HG03066 (cell line): ENCODE measurements around the gene ACTR1A.
"Not testable (repeated sequence)": the region's sequence is repeated elsewhere in the genome, so short reads cannot be mapped to it uniquely, and the experiment has no call there.

Source experiments
- ATAC-seq: cut with Tn5 transposase; IDR thresholded peaks from one replicate; pipeline ENCODE4 v1.9.1; 2021; ENCODE audit warnings: low read depth; ENCODE audit not compliant: unreplicated experiment

Gene ACTR1A

DNA sequence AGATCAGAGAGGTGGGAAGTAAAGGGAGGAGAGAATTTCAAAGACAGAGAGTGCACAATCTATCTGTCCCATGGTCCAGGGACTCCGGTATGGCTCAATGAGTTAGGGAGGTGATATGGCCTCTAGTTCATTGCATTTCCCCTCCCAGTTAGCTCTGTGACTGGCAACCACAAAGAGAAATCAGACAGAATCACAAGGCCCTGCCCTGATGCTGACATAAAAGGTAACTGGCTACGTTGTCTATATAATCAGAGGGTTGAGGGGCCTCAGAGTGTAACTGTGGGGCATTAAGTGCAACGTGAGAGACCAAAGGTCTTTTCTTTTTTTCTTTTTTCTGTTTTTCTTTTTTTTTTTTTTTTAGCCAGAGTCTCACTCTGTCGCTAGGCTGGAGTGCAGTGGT lies 43.9 kb downstream of the ACTR1A start:
- no peak for ATAC-seq

DNA sequence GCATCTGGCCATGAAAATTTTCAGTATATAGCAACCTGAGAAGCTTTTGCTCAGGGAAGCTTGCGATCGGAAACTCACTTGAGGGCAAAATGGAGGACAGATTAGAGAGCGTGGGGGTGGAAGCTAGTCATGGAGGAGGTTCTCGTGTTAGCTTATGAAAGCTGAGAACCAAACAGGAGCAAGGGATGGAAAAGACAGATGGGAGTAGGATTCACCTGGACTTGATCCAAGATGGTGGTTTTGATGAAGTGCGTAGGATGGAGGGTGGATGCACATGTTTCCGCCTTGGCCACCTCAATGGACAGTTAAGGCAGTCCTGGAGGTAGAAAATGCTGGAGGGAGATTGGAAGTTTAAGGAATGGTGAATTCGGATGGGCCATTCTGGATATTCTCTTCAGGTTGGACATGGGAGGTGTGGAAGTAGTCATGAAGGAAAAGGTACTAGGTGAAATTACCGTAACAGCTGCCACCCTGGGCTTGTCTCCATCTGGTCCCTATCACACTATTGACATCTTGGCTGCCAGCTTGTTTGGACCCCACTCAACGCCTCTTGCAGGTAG lies 44.8 kb downstream of the ACTR1A start:
- no peak for ATAC-seq

DNA sequence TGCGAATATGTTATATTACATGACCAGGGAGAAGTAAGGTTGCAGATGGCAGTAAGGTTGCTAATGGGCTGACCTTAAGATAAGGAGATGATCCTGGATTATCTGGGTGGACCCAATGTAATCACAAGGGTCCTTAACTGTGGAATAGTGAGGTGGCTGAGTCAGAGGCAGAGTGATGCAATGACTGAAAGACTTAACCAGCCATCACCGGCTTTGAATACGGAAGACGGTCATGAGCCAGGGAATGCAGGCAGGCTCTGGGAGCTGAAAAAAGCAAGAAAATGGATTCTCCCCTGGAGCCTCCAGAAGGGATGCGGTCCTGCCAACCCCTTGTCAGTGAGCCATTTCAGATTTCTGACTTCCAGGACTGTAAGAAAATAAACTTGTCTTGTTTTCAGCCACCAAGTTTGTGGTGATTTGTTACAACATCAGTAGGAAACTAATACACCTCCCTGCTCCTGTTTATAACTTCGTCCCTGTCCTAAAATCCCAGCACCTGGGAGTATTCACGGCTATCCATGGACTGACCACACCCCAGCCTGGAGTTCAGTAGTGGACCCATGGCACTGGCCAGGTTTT lies 46.5 kb downstream of the ACTR1A start:
- no peak for ATAC-seq

DNA sequence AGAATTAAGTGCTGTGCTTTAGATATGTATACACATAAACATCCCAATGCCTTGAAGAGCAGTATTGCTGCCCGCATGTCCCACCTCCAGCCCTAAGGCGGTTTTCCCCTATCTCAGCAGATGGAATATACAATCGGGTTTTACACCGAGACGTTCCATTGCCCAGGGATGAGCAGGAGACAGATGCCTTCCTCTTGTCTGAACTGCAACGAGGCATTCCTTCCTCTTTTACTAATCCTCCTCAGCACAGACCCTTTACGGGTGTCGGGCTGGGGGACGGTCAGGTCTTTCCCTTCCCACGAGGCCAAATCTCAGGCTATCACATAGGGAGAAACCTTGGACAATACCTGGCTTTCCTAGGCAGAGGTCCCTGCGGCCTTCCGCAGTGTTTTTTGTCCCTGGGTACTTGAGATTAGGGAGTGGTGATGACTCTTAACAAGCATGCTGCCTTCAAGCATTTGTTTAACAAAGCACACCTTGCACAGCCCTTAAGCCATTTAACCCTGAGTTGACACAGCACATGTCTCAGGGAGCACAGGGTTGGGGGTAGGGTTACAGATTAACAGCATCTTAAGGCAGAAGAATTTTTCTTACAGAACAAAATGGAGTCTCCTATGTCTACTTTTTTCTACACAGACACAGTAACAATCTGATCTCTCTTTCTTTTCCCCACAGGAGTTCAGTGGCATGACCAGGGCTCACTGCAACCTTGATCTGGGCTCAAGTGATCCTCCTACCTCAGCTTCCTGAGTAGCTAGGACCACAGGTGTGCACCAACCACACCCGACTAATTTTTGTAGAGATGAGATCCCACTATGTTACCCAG lies 47.6 kb downstream of the ACTR1A start:
- not testable (repeated sequence) for ATAC-seq

DNA sequence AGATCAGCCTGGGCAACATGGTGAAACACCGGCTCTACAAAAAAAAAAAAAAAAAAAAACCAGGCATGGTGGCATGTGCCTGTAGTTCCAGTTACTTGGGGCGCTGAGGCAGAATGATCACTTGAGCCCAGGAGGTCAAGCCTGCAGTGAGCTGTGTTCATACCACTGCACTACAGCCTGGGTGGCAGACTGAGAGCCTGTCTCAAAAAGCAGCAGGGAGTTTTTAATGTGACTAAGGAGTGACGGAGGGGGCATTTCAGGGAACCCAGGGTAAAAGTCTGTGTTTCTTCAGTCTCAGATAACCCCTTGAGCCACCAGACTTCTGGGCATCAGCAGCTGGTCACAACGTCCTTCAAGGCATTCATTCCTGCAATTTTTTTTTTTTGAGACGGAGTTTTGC lies 49.0 kb downstream of the ACTR1A start:
- ATAC-seq: no peak

DNA sequence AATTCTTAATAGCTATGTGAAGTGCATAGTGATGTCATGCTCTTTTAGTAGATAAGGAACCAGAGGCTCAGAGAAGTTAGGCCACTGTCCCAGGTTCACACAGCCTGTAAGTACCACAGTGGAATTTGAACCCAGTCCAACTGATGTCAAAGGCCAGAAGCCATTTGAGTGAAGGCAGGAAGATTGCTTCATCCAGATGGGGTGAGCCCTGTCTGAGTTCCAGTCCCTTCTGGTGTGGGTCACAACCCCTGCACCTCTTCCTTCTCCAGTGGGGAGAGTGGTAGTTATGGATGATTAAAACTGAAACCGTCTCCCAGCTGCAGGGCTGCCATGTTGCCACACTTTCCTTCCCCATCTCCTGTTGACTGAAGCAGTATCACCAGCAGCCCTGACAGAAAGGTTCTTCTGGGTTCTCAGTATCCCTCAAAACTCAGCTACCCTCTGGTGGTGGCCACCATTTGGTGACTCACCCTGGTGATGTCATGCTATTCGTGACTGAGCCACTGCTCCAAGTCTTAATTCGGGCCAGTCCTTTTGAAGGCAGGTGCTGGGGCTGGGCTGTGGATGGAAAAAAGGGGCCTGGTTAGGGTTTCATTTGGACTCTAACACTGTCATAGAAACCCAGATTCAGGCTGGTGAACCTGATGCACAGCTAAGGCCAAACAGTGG lies 49.7 kb downstream of the ACTR1A start:
- ATAC-seq: no peak

DNA sequence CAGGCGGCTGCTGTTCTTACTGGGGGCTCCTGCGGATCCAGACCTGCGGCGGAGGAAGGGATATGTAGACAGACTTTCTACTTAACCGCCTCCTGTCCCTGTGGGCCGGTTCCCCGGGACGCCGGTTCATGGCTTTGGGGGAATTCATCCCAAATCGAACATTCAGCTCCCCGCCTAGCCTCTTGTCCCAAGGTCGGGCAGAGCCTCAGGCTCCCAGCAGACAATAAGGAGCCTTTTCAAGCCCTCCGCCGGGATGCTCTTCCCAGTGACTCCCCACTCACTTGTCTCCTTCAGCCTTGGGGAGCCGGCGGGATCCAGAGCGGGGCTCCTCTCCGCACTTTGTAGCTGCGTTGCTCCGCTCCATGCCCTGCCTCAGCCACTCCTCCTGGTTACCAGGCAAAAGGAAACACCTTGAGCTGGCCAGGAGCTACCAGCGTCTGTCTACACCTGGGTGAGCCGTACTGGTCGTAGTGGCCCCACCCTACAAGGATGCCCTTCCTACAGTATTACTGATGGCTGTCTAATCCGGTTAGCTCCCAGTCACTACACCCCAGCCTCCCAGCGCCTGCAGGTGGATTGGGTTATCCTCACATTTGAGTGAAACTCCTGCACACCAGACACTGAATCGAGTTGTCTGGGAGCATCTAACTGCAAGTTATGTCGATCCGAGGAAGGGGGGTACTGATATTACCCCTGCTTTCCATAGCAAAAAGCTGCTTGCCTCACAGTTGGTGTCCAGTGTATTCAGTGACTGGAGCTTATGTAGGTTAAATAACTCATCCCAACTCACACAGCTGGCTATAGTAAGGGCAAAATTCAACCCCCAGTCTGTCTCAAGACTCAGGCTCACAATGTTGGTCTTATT lies 51.2 kb downstream of the ACTR1A start, which contains the start of gene C10orf95:
C10orf95 (minus strand) TSS at position 439 of the 865 bp plus-strand sequence. CDS start 450 bp downstream, outside the sequence.
- no peak for ATAC-seq

DNA sequence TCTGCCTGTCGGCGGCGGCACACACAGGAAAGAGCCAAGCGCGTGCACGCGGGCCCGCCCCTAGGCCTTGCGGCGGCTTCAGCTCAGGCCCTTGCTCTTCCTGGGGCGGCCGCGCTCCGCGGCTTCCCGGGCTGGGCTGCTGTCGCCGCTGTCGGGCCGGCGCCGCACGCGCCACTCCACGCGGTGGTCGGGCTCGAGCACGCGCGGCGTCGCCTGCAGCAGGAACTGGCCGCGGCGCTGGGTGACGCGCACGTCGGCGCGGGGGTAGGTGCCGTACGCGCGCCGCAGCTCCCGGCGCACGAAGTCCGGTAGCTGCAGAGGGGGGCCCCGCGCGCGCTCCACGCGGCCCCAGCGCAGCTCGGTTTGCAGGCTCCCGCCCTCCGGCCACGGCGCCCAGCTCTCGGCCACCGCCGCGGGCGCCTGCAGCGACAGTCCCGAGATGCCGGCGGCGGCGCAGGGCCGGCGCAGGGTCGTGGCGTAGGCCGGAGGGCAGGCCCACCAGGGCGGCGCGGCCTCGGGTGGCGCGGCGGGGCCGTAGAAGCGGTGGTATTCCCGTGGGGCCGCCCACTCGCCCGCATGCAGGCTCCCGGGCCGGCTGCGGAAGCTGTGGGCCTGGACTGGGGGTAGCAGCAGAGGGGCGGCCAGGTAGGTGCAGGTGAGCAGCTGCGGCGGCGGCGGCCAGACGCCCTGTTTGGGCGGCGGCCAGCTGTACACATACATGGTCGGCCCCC lies 52.0 kb downstream of the ACTR1A start:
- ATAC-seq: peak; percentile 62

DNA sequence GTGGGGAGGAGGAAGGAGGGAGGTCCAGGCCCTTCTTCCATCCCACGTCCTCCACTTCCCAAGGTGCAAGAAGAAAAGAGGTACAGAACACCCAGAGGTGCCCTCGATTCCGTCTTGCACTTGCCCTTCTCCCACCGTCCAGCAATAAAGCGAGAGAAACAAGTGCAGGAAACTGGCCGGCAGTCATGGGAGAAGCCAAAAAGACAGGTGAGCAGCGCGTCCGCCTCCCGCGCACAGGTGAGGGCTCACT lies 52.5 kb downstream of the ACTR1A start:
- ATAC-seq: no peak

DNA sequence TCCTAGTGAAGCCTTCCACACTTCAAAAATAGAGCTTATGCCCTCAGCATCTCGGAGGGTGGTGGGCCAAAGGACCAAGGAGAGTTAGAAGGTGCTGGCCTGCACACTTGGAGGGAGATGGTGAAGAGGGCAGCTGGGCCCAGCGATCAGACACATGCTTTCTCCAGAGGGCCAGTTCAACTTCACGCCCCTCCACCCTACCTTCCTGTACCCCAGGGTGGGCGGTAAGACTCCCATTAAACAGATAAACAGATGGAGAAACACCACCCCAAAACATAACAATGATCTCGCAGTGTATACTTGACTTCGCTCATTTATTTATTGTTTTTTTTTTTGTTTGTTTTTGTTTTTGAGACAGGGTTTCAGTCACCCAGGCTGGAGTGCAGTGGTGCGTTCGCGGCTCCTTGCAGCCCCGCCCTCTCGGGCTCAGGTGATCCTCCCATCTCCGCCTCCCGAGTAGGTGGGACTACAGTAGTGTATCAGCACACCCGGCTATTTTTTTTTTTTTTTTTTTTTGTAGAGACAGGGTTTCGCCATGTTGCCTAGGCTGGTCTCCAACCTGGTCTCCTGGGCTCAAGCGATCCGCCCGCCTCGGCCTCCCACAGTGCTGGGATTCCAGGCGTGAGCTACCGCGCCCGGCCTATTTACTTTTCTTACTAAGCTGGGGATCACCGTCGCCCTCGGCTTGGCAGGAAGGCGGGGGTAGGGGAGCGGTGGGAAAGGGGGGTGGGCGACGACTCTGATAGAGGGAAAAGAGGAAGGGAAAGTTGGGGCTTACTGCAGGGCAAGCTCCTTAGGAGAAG lies 53.0 kb downstream of the ACTR1A start:
- ATAC-seq: peak; percentile 51

DNA sequence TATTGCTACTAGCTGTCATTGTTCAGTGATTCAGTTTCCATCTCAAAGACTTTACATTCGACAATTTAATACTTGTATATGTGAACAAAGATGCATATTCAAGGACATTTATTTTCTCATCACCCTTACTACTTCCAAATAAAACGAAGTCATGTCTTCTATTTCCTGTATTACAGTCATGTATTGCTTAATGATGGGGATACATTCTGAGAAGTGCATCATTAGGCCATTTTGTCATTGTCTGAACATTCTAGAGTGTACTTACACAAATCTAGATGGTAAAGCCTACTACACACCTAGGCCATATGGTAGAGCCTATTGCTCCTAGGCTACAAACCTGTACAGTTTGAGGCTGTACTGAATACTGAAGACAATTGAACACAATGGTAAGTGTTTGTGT lies 57.7 kb downstream of the ACTR1A start:
- no peak for ATAC-seq

DNA sequence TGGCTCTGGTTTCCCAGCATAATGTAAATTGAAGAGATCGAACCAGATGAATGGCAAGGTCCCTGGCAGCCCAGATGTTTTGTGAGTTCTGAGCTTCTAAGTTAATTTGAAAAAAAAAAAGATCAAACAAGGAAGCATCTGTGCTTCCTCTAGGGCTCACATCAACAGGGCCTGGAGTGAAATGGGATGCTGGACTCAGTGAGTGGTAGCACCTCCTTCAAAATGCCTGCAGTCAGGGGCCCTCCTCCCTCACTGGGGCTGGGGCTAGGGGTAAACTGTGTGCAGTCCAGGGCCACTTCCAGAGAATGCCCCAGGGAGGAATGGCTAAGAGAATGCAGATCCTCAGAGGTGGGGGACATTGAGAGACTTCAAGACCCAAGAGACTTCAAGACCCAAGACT lies 64.1 kb downstream of the ACTR1A start:
- ATAC-seq: no peak

DNA sequence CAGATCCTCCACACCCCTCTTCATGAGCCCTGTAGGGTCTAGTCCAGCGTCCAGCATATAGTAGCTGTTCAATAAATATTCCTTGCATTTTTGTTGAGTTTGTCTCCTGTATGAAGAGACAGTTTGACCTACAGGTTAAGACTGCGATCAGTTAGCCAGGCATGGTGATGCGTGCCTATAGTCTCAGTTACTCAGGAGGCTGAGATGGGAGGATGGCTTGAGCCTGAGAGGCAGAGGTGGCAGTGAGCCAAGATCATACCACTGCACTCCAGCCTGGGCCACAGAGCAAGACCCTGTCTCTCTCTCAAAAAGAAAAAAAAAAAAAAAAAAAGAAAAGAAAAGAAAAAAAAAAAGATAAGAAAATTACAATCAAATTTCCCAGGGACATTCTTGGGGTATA lies 65.0 kb downstream of the ACTR1A start:
- ATAC-seq: no peak

DNA sequence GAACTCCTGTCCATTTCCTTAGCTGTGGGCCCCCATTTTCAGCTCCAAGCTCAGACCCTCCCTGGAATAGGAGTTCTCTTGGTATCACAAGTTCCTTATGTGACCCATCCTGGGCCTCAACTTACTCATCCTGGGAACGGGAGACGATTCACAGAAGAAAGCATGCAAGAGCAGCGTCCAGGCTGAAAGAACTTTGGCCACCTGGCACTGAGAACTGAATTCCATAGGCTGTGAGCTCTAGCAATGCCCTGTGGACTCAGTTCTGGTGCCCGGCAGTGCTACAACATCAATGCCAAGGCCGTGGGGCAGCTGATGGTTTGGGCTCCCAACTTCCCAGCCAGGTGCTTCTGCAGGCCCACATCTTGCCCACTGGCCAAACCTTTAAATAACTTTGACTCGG lies 66.2 kb downstream of the ACTR1A start:
- no peak for ATAC-seq

DNA sequence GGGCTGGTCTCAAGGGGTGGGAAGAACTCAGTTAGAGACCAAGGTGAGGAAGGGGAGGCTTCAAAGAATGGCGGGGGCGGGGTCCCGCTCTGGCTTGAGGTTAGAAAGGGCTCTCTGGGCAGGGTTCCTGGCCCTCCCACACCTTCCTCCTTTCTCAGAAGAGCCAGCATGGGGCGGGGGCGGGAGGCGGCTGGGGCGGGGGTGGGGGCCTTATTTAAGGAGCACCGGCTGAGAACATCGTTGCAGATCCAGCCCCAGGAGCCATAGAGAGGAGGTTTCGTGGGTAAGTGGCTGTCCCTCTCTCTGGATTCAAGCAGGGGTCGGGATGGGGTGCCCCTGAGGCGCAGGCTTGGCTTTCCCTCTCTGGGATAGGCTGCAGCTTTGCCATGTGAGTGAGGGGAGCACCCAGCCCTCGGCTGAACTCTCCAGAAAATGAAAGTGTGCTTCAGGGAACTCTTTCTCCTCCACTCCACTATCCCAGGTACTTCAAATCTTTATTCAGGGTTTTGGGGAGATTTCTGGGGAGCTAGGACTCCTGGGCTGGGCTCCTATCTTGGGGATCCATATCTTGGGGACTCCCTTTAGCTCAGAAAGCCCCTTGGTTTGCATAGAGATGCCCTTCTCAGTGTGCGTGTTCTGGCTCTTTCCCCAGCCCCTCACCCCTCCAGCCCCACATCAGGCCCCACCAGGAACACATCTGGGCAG lies 66.8 kb downstream of the ACTR1A start:
- ATAC-seq: no peak

DNA sequence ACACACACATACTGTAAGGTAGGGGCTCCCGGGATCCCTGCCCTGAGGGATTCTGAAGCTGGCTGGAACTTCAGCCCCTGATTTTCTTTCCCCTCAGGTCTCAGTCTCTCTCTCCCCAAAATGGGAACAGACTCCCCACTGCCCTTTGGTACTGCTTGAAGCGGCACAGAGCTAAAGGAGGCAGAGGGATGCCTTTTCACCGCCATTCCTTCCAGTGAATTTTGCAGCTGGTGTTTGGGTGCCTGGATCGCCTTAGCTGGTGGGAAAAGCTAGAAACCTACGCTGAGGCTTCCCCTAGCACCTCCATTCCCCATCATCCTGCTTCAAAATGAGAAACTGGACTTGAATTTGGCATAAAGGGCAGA lies 67.4 kb downstream of the ACTR1A start:
- ATAC-seq: no peak

DNA sequence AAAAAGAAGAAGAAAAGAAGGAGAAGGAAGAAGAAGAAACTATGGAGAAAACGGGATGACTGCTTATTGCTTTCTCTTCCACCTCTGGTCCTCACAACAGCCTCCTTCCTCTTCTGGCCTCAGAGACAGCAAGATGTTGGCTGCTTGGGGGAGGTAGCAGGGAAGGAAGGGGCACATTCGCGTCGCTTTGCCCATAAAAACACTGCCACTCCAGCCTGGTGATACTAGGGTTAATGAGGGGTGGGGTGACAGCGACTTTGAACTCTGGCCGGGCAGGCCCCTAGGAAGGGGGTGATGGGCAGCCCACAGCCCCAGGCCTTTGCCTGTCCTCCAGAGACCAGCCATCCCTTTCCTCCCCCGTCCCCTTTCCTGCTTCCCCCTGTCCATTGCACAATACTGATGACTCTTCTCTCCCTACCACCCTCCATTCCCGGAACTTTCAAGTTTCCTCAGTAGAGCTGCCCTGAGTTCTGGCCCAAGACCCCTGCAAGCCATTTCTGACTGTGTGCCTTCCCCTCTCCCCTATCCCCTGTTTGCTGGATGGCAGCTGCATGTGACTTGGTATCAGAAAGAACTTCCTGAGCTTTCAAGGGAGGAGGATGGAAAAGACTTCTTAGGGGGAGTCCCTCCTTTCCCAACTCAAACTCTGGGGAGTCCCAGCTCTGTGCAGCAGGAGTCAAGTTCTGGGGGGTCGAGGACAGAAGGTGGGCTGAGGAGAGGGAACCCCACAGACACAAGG lies 67.9 kb downstream of the ACTR1A start:
- ATAC-seq: no peak

DNA sequence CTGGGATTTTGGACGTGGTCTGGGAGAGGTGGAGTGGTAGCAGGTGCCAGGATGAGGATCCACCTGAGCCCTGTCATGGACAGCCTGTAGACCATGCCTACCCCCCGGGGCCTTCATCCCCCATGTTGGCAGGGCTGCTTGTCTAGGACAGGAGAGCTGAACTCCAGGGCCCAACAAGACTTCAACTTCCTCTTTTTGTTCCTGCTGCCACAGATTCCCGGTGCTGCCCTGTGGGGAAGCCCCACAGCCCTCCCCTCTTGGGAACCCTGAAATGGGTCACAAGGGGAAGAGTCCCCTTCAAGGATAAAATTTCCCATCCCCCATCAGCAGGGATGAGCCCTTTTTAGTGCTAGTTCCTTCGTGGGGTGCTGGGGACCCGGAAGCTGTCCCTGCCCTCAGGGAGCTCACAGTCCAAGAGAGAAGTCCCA lies 68.9 kb downstream of the ACTR1A start:
- ATAC-seq: no peak
